Neuron (in vitro differentiated cells): ENCODE results near the gene PAK1IP1.
A peak's percentile ranks its signal among the peaks of the same experiment; 100 is the strongest.

Experiments
- H2AFZ ChIP-seq: one replicate; pipeline ENCODE4 v1.6.1; 2013; ENCODE audit warnings: low read depth, mild to moderate bottlenecking, inconsistent platforms, low read length, moderate library complexity
- H3K27me3 ChIP-seq: one replicate; pipeline ENCODE4 v1.6.1; 2013; ENCODE audit warnings: low read length; ENCODE audit not compliant: insufficient read depth
- H3K36me3 ChIP-seq: one replicate; pipeline ENCODE4 v1.6.1; 2013; ENCODE audit warnings: low read length; ENCODE audit not compliant: insufficient read depth
- H3K4me1 ChIP-seq: one replicate; pipeline ENCODE4 v1.6.1; 2013; ENCODE audit warnings: low read length; ENCODE audit not compliant: insufficient read depth
- H3K4me3 ChIP-seq: 2 replicates; pipeline ENCODE4 v1.5.1; 2013; ENCODE audit warnings: mild to moderate bottlenecking, low read length, moderate library complexity
- H3K9me3 ChIP-seq: one replicate; pipeline ENCODE4 v1.6.1; 2013; ENCODE audit warnings: low read length

The PAK1IP1 gene

DNA sequence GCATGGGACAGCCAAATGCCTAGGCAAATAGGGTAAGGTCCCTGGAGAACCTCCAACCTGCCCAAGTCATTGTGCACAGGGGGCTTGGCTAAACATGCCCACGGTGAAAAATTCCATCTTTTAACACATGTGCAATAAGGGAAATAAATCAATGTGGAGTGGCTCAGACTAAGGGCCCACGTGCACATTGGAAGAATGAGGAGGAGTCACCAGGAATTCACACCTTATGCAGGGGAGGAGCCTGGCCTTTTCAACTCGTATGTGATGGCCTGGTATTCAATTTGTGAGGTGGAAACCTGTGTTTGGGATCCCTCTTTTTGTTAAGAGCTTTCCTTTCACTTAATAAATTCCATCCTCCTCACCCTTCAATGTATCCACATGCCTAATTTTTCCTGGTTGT is 13.0 kb upstream of the PAK1IP1 start:
- Histone ChIP-seq H3K4me3 (no peak overlapping the region), H3K9me3 (peaks cover 5% of the 10 kb centered on the region), H3K36me3 (no peaks in the 10 kb centered on the region), H3K4me1 (no peaks in the 10 kb centered on the region), H3K27me3 (no peaks in the 10 kb centered on the region), H2AFZ (no peak overlapping the region)

DNA sequence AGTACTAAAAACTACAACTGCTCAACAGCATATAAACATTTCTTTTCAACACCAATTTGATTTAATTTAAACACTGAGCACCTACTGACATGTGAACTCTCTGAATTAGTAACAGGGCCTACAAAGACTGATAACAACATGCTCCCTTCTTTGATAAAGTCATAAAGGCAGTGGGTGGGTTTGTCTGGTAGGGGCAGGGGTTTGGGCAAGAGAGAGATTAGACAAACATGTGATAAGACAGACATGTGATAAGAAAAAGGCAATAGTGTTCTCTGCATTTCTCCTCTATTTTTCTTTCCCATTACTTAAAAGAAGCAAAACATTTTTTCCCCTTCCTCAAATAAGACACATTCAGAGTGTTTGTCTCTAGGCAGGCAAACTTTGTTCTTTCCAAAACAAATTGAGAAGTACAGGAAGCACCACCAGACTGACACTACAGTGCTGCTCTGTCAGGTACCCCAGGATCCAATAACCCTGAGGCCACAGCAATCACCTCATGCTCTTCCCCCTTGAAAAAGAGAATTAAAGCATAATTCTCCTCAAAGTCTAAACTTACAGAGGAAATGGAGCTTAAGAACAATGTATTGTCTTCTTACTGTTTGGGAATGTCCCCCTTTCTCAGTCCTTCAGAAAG is 12.3 kb upstream of the PAK1IP1 start:
- no peaks in the 10 kb centered on the region for H3K4me1 ChIP-seq
- H3K36me3 ChIP-seq = no peaks in the 10 kb centered on the region
- H3K9me3 ChIP-seq = peaks cover 5% of the 10 kb centered on the region
- H3K4me3 ChIP-seq = no peak overlapping the region
- no peaks in the 10 kb centered on the region for H3K27me3 ChIP-seq
- no peak overlapping the region for H2AFZ ChIP-seq

DNA sequence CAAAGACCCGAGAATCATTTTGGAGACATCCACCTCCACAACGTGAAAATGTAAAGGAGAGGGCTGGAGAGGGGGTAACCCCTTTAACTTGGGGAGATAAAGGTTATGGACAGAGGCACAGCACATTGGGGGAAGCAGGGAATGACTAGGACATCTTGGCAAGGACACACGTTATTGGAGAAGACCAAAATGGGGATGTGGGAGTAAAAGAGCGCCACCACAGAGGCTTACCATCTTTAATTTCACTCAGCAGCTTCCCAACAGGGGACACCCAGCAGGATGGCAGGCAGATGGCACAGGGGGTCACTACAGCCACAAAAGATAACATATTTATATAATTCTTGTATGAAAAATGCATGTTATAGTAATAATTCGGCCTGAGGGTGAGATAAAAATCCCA is 10.2 kb upstream of the PAK1IP1 start:
- H2AFZ ChIP-seq = no peak overlapping the region
- no peaks in the 10 kb centered on the region for H3K27me3 ChIP-seq
- no peak overlapping the region for H3K4me3 ChIP-seq
- H3K4me1 ChIP-seq = no peaks in the 10 kb centered on the region
- H3K9me3 ChIP-seq = peaks cover 5% of the 10 kb centered on the region
- H3K36me3 ChIP-seq = no peaks in the 10 kb centered on the region

GRCh38 chr6:10685092-10685915 is 9.5 kb upstream of the PAK1IP1 start:
- no peak overlapping the region for H2AFZ ChIP-seq
- H3K9me3 ChIP-seq = peaks cover 5% of the 10 kb centered on the region
- no peaks in the 10 kb centered on the region for H3K36me3 ChIP-seq
- H3K27me3 ChIP-seq = no peaks in the 10 kb centered on the region
- no peak overlapping the region for H3K4me3 ChIP-seq
- no peaks in the 10 kb centered on the region for H3K4me1 ChIP-seq

GRCh38 chr6:10686901-10687300 is 7.9 kb upstream of the PAK1IP1 start:
- no peaks in the 10 kb centered on the region for H3K27me3 ChIP-seq
- H3K4me3 ChIP-seq = no peak overlapping the region
- H3K9me3 ChIP-seq = peaks cover 3% of the 10 kb centered on the region
- no peaks in the 10 kb centered on the region for H3K4me1 ChIP-seq
- no peak overlapping the region for H2AFZ ChIP-seq
- H3K36me3 ChIP-seq = no peaks in the 10 kb centered on the region

DNA sequence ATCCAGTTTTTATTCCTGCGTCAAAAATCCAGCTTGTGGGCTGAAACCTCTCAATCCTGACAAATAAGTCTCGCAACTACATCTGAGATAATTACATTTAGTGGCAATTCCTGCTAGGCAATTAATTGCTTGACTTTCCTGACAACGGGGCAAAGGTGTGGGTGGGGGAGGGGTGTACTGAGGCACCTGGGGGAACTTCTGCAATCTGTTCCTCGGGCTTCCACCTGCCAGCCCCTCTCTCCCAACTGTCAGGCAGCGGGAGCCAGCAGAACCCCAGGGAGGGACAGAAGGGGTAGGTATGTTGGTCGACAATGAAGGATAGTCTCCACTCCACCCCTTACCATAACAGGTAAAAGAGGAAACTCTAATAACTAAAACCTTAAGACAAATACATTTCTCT is 7.2 kb upstream of the PAK1IP1 start:
- Histone ChIP-seq H2AFZ (no peak overlapping the region), H3K9me3 (peaks cover 1% of the 10 kb centered on the region), H3K4me1 (no peaks in the 10 kb centered on the region), H3K27me3 (no peaks in the 10 kb centered on the region), H3K36me3 (no peaks in the 10 kb centered on the region), H3K4me3 (no peak overlapping the region)

GRCh38 chr6:10690651-10691445 is 3.9 kb upstream of the PAK1IP1 start:
- Histone ChIP-seq H3K4me3 (no peak overlapping the region), H2AFZ (no peak overlapping the region), H3K36me3 (no peaks in the 10 kb centered on the region), H3K9me3 (no peaks in the 10 kb centered on the region), H3K27me3 (no peaks in the 10 kb centered on the region), H3K4me1 (peaks cover 10% of the 10 kb centered on the region)

DNA sequence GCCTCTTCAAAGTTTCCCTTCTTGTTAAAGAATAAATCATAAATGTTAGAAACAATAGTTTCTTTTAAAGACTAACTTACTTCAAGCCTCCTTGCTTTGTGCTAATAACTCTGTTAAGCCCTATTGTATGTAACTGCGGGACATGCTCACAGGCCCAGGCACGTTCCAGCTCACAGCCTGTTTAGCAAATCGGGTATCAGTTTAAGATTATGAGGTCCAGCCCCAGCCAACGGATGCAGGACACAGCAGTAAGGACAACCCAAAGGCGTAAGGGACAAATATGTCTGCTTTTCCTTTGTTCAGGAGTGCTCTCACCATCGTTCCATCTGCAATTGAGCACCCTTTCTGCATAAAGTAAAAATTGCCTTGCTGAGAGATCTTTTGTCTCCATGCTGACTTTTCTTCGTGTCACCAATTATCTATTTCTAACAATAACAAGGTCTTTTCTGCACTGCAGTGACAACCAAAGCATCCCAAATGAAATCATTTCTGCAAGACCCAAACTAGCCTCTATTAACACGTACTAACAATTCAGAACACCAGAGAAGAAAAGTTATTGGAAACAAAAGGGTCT is 1.7 kb upstream of the PAK1IP1 start:
- no peak overlapping the region for H2AFZ ChIP-seq
- H3K27me3 ChIP-seq = no peaks in the 10 kb centered on the region
- peaks cover 18% of the 10 kb centered on the region for H3K4me1 ChIP-seq
- peaks cover 10% of the 10 kb centered on the region for H3K36me3 ChIP-seq
- H3K9me3 ChIP-seq = no peaks in the 10 kb centered on the region
- H3K4me3 ChIP-seq = peak overlapping the region; percentile 87

- Histone ChIP-seq H3K36me3 (peaks cover 24% of the 10 kb centered on the region), H2AFZ (peak overlapping the region; percentile 57), H3K27me3 (no peaks in the 10 kb centered on the region), H3K9me3 (no peaks in the 10 kb centered on the region), H3K4me1 (peaks cover 18% of the 10 kb centered on the region), H3K4me3 (peak overlapping the region; percentile 87)
Observed at GRCh38 chr6:10695086-10695657, 400 bp downstream of the PAK1IP1 start.

DNA sequence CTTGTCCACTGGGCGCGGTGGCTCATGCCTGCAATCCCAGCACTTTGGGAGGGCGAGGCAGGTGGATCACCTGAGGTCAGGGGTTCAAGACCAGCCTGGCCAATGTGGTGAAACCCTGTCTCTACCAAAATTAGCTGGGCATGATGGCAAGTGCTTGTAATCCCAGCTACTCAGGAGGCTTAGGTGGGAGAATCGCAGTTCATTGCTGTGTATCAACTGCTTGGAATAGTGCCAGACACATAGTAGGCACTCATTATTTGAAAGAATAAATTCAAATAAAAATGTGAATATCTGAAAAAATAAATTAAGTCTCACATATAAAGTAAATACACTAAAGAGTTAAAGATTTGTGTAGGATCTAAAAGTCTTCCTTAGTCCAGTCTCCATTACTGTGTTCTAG is 1.9 kb downstream of the PAK1IP1 start:
- Histone ChIP-seq H3K4me1 (peaks cover 18% of the 10 kb centered on the region), H3K4me3 (peak overlapping the region; percentile 87), H3K27me3 (no peaks in the 10 kb centered on the region), H2AFZ (no peak overlapping the region), H3K9me3 (no peaks in the 10 kb centered on the region), H3K36me3 (peaks cover 31% of the 10 kb centered on the region)

DNA sequence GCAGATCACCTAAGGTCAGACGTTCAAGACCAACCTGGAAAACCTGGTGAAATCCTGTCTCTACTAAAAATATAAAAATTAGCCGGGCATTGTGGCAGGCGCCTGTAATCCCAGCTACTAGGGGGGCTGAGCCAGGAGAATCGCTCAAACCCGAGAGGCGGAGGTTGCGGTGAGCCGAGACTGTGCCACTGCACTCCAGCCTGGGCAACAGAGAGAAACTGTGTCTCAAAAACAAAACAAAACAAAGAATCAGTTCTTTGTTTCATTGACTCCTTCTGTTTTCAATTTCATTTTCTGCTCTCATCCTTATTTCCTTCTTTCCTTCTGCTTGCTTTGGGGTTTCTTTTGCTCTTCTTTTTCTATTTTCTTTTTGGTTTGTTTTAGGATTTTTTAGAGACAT is 19.2 kb downstream of the PAK1IP1 start:
- no peaks in the 10 kb centered on the region for H3K27me3 ChIP-seq
- peaks cover 7% of the 10 kb centered on the region for H3K9me3 ChIP-seq
- H2AFZ ChIP-seq = no peak overlapping the region
- H3K4me3 ChIP-seq = no peak overlapping the region
- H3K4me1 ChIP-seq = no peaks in the 10 kb centered on the region
- peaks cover 18% of the 10 kb centered on the region for H3K36me3 ChIP-seq

DNA sequence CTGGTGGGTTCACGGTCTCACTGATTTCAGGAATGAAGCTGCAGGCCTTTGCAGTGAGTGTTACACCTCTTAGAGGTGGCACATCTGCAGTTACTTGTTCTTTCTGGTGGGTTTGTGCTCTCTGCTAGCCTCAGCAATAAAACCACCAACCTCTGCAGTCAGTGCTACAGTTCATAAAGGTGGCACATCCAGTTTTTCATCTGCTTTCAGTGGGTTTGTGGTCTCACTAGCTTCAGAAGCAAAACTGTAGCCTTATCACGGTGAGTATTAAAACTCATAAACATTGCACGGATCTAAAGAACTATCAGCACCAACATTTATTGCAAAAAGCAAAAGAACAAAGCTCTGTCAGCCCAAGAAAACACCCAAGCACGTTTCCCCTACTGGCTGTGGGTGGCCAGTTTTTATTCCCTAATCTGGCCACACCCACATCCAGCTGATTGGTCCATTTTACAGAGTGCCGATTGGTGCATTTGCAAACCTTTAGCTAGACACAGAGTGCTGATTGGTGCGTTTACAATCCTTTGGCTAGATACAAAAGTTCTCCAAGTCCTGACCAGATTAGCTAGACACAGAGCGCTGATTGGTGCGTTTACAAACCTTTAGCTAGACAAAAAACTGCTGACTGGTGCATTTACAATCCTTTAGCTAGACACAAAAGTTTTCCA is 24.7 kb downstream of the PAK1IP1 start:
- Histone ChIP-seq H3K36me3 (peaks cover under 1% of the 10 kb centered on the region), H3K4me3 (no peak overlapping the region), H2AFZ (no peak overlapping the region), H3K9me3 (peaks cover 7% of the 10 kb centered on the region), H3K4me1 (peaks cover 15% of the 10 kb centered on the region), H3K27me3 (no peaks in the 10 kb centered on the region)
